HG03575 (cell line): ENCODE measurements around the gene SDC3.

ENCODE experiments used
- ATAC-seq: cut with Tn5 transposase; IDR thresholded peaks from one replicate; pipeline ENCODE4 v1.9.1; 2021; ENCODE audit not compliant: unreplicated experiment, insufficient number of reproducible peaks, low FRiP score; ENCODE audit errors: extremely low read depth

SDC3 gene

GRCh38 chr1:30842697-30843354, 65.7 kb downstream of the SDC3 start:
- ATAC-seq: no peak

GRCh38 chr1:30840904-30841598, 67.5 kb downstream of the SDC3 start:
- ATAC-seq: no peak

- ATAC-seq: no peak
Observed at GRCh38 chr1:30839827-30840359, 68.7 kb downstream of the SDC3 start.

GRCh38 chr1:30838996-30839395, 69.6 kb downstream of the SDC3 start:
- no peak for ATAC-seq

GRCh38 chr1:30837653-30838052, 70.9 kb downstream of the SDC3 start:
- ATAC-seq: no peak

GRCh38 chr1:30834253-30834652, 74.3 kb downstream of the SDC3 start:
- ATAC-seq: no peak

GRCh38 chr1:30830537-30830936, 78.0 kb downstream of the SDC3 start:
- no peak for ATAC-seq

GRCh38 chr1:30829889-30830288, 78.7 kb downstream of the SDC3 start:
- no peak for ATAC-seq

- no peak for ATAC-seq
Observed at GRCh38 chr1:30824736-30825429, 83.7 kb downstream of the SDC3 start.

GRCh38 chr1:30823969-30824735, 84.4 kb downstream of the SDC3 start:
- no peak for ATAC-seq

- ATAC-seq: no peak
Observed at GRCh38 chr1:30823627-30823968, 85.0 kb downstream of the SDC3 start.

- ATAC-seq: no peak
Observed at GRCh38 chr1:30822966-30823581, 85.5 kb downstream of the SDC3 start.

GRCh38 chr1:30822006-30822405, 86.6 kb downstream of the SDC3 start:
- ATAC-seq: no peak

GRCh38 chr1:30820299-30820698, 88.3 kb downstream of the SDC3 start:
- no peak for ATAC-seq
